Spinal cord (tissue), 10 donors: ENCODE results near the gene MYO1G. TPM values are rescaled to one million over a fixed set of nuclear protein-coding genes. Genes with fewer than 3 reads are reported as not detected.

Experiments used
- DNase-seq, 6 donors: peaks; one replicate each; pipeline versions ENCODE4 v3.0.0 to v3.0.0-alpha.2; 2013 to 2015; ENCODE audit warnings: low spot score in 6 of 6, low read depth in 4 of 6
- H3K27ac ChIP-seq: one replicate; pipeline ENCODE4 v1.5.1; 2013; ENCODE audit warnings: low read depth, low read length, control low read depth
- H3K27me3 ChIP-seq: one replicate; pipeline ENCODE4 v1.6.1; 2013; ENCODE audit warnings: low read length; ENCODE audit not compliant: control insufficient read depth, insufficient read depth
- H3K36me3 ChIP-seq: one replicate; pipeline ENCODE4 v1.6.1; 2013; ENCODE audit warnings: low read length; ENCODE audit not compliant: control insufficient read depth, insufficient read depth
- H3K4me1 ChIP-seq: one replicate; pipeline ENCODE4 v1.6.1; 2013; ENCODE audit warnings: low read length; ENCODE audit not compliant: control insufficient read depth, insufficient read depth
- H3K4me3 ChIP-seq: one replicate; pipeline ENCODE4 v1.5.1; 2013; ENCODE audit warnings: low read depth, low read length, control low read depth
- H3K9me3 ChIP-seq: one replicate; pipeline ENCODE4 v1.6.1; 2013; ENCODE audit warnings: low read length; ENCODE audit not compliant: control insufficient read depth, insufficient read depth
- WGBS: methylation state at CpG from one replicate; pipeline ENCODE4 v1.1.5; 2013; ENCODE audit warnings: missing lambda C conversion rate; ENCODE audit not compliant: insufficient coverage; 5-methylcytosine and 5-hydroxymethylcytosine counted together
- polyA plus RNA-seq, 2 donors: library from polyadenylated mRNA; unstranded; fragments of 120-200 nt; gene quantifications; one replicate each; pipeline ENCODE4 v1.2.1, GENCODE V29; 2013; ENCODE audit not compliant: insufficient read length in 2 of 2
- total RNA-seq, 2 donors: library from RNA; depleted of rRNA in 1 of 2; stranded (reverse); fragments of 120-200 nt in 1 of 2; fragments of >200 nt in 1 of 2; gene quantifications; one replicate each; pipeline versions ENCODE4 v1.2.3 to v1.2.4, GENCODE V29; 2013 to 2014
- donor health status: healthy.

MYO1G gene
- total and polyA plus RNA-seq, 4 donors = 0.48 to 1.4 (median 0.55) TPM

- no peaks in the 10 kb centered on the region for H3K9me3 ChIP-seq
- H3K36me3 ChIP-seq = no peaks in the 10 kb centered on the region
- no peak overlapping the region for H3K27ac ChIP-seq
- H3K27me3 ChIP-seq = peaks cover 6% of the 10 kb centered on the region
- H3K4me3 ChIP-seq = peak overlapping the region; percentile 24
- DNase-seq = peak in 2 of 6 donors; percentile 69 to 82
- peaks cover 16% of the 10 kb centered on the region for H3K4me1 ChIP-seq
- 2% methylated on average over 76 of the region's 76 CpGs for WGBS
These were observed 16.1 kb downstream of the MYO1G start for GRCh38 chr7:44962483-44963251.

GRCh38 chr7:44961844-44962482 lies 16.9 kb downstream of the MYO1G start:
- H3K27ac ChIP-seq = no peak overlapping the region
- no peaks in the 10 kb centered on the region for H3K36me3 ChIP-seq
- H3K27me3 ChIP-seq = peaks cover 6% of the 10 kb centered on the region
- H3K4me1 ChIP-seq = peaks cover 16% of the 10 kb centered on the region
- 69% methylated on average over 16 of the region's 16 CpGs for WGBS
- no peak for DNase-seq
- H3K9me3 ChIP-seq = no peaks in the 10 kb centered on the region
- peak overlapping the region; percentile 24 for H3K4me3 ChIP-seq

GRCh38 chr7:44960011-44960580 lies 18.7 kb downstream of the MYO1G start:
- no peaks in the 10 kb centered on the region for H3K9me3 ChIP-seq
- WGBS = 82% methylated on average over 4 of the region's 4 CpGs

GRCh38 chr7:44959433-44959951 lies 19.3 kb downstream of the MYO1G start:
- H3K36me3 ChIP-seq = no peaks in the 10 kb centered on the region
- no peak for DNase-seq
- peaks cover 16% of the 10 kb centered on the region for H3K4me1 ChIP-seq
- 53% methylated on average over 3 of the region's 8 CpGs for WGBS
- peaks cover 6% of the 10 kb centered on the region for H3K27me3 ChIP-seq
- no peaks in the 10 kb centered on the region for H3K9me3 ChIP-seq
- H3K4me3 ChIP-seq = no peak overlapping the region
- H3K27ac ChIP-seq = no peak overlapping the region

More at GRCh38 chr7:44960011-44960580, 18.7 kb downstream of the MYO1G start:
- H3K4me1 ChIP-seq = peaks cover 16% of the 10 kb centered on the region
- no peaks in the 10 kb centered on the region for H3K36me3 ChIP-seq
- no peak overlapping the region for H3K27ac ChIP-seq
- no peak for DNase-seq
- peaks cover 6% of the 10 kb centered on the region for H3K27me3 ChIP-seq
- H3K4me3 ChIP-seq = no peak overlapping the region

- WGBS = 20% methylated on average over 2 of the region's 8 CpGs
- H3K9me3 ChIP-seq = no peaks in the 10 kb centered on the region
- no peak overlapping the region for H3K4me3 ChIP-seq
- peaks cover 16% of the 10 kb centered on the region for H3K4me1 ChIP-seq
- peaks cover 6% of the 10 kb centered on the region for H3K27me3 ChIP-seq
- H3K36me3 ChIP-seq = no peaks in the 10 kb centered on the region
- no peak for DNase-seq
- no peak overlapping the region for H3K27ac ChIP-seq
These were observed 20.0 kb downstream of the MYO1G start for GRCh38 chr7:44958645-44959344.

- Histone ChIP-seq H3K4me1 (no peaks in the 10 kb centered on the region), H3K27ac (no peak overlapping the region), H3K4me3 (no peak overlapping the region), H3K9me3 (no peaks in the 10 kb centered on the region), H3K27me3 (peaks cover 2% of the 10 kb centered on the region), H3K36me3 (no peaks in the 10 kb centered on the region)
- 86% methylated on average over 9 of the region's 10 CpGs for WGBS
- DNase-seq = no peak
These were observed 22.6 kb downstream of the MYO1G start for GRCh38 chr7:44956157-44956766.

- WGBS = 67% methylated on average over 1 of the region's 2 CpGs
- Histone ChIP-seq H3K4me1 (no peaks in the 10 kb centered on the region), H3K27me3 (peaks cover 2% of the 10 kb centered on the region), H3K36me3 (no peaks in the 10 kb centered on the region), H3K4me3 (no peak overlapping the region), H3K27ac (no peak overlapping the region), H3K9me3 (no peaks in the 10 kb centered on the region)
- DNase-seq = no peak
These were observed 23.1 kb downstream of the MYO1G start for GRCh38 chr7:44955733-44956132.

GRCh38 chr7:44953156-44953555 lies 25.7 kb downstream of the MYO1G start:
- no peak overlapping the region for H3K27ac ChIP-seq
- H3K27me3 ChIP-seq = peaks cover 5% of the 10 kb centered on the region
- no peaks in the 10 kb centered on the region for H3K4me1 ChIP-seq
- H3K36me3 ChIP-seq = no peaks in the 10 kb centered on the region
- H3K4me3 ChIP-seq = no peak overlapping the region
- DNase-seq = no peak
- WGBS = 100% methylated on average over 2 of the region's 2 CpGs
- no peaks in the 10 kb centered on the region for H3K9me3 ChIP-seq

GRCh38 chr7:44949303-44949702 lies 29.5 kb downstream of the MYO1G start:
- Histone ChIP-seq H3K4me1 (no peaks in the 10 kb centered on the region), H3K27me3 (peaks cover 5% of the 10 kb centered on the region), H3K27ac (no peak overlapping the region), H3K9me3 (no peaks in the 10 kb centered on the region), H3K4me3 (no peak overlapping the region), H3K36me3 (no peaks in the 10 kb centered on the region)
- WGBS = no CpG with 5 or more reads among the region's 2 CpGs
- DNase-seq = no peak
